ENCODE measurements around the gene AAK1. TPM values are rescaled to one million over a fixed set of nuclear protein-coding genes. Genes with fewer than 3 reads are reported as not detected.

The AAK1 gene
- total and polyA plus RNA-seq, 2 of the 13 experiments (the other 11 are each of a cell fraction or from before 2014, with no cell fraction given): 9.8 to 10.3 TPM

- no peak; the same call in 1 of the 2 replicates for TF ChIP-seq SATB2 (CRISPR knock-in tag; IDR thresholded peaks at IDR 0.05)
- peak; percentile 73 for TF ChIP-seq EED (CRISPR knock-in tag; IDR thresholded peaks at IDR 0.05)
- no peak; the same call in 1 of the 2 replicates for TF ChIP-seq TIGD3 (CRISPR knock-in tag; IDR thresholded peaks at IDR 0.05; ENCODE audit: borderline replicate concordance)
- TF ChIP-seq ISX (CRISPR knock-in tag; conservative IDR thresholded peaks at IDR 0.05): no peak
- 0 out of 2 replicates have a peak, but pooled peaks have one; percentile 1 for TF ChIP-seq ZFP36L1 (CRISPR knock-in tag; IDR thresholded peaks at IDR 0.05)
- TF ChIP-seq CSRNP1 (CRISPR knock-in tag; IDR thresholded peaks at IDR 0.05): no peak; the same call in 1 of the 2 replicates
- no peak for TF ChIP-seq CREB3 (CRISPR knock-in tag; IDR thresholded peaks at IDR 0.05)
- peak; percentile 82 for TF ChIP-seq GATAD1 (CRISPR knock-in tag; IDR thresholded peaks at IDR 0.05)
- TF ChIP-seq ZNF414 (CRISPR knock-in tag; IDR thresholded peaks at IDR 0.05): peak; percentile 38; the same call in 1 of the 2 replicates
- 0 out of 2 replicates have a peak, but pooled peaks have one; percentile 72 for TF ChIP-seq ETS1 (CRISPR knock-in tag; IDR thresholded peaks at IDR 0.05)
- no peak for TF ChIP-seq GMEB2 (CRISPR knock-in tag; IDR thresholded peaks at IDR 0.05; ENCODE audit: low read depth)
- peak; percentile 74 for TF ChIP-seq HOXA5 (CRISPR knock-in tag; IDR thresholded peaks at IDR 0.05)
- peak; percentile 79 for TF ChIP-seq MXD1 (CRISPR knock-in tag; IDR thresholded peaks at IDR 0.05)
- TF ChIP-seq STAT5B (CRISPR knock-in tag; IDR thresholded peaks at IDR 0.05): 0 out of 2 replicates have a peak, but pooled peaks have one; percentile 28
- TF ChIP-seq NR2F1 (CRISPR knock-in tag; IDR thresholded peaks at IDR 0.05): no peak
- no peak for TF ChIP-seq MTERF4 (CRISPR knock-in tag; IDR thresholded peaks at IDR 0.05)
- TF ChIP-seq ZSCAN20 (CRISPR knock-in tag; IDR thresholded peaks at IDR 0.05; ENCODE audit: borderline replicate concordance): no peak
- TF ChIP-seq IRF2 (CRISPR knock-in tag; IDR thresholded peaks at IDR 0.05): peak; percentile 85
Observed at GRCh38 chr2:69643602-69644505, at the start of gene AAK1 (continued).
